Ishikawa (cell line): ENCODE results near the gene NAALADL1.

Experiments
- CEBPB ChIP-seq: IDR thresholded peaks from 2 replicates; pipeline ENCODE4 v1.6.1; 2012
- CREB1 ChIP-seq: IDR thresholded peaks from 2 replicates; pipeline ENCODE4 v1.6.1; 2012; ENCODE audit warnings: low read depth
- EGR1 ChIP-seq: IDR thresholded peaks from 2 replicates; pipeline ENCODE4 v1.6.1; 2012
- EP300 ChIP-seq: IDR thresholded peaks from 2 replicates; pipeline ENCODE4 v1.6.1; 2012; ENCODE audit warnings: borderline replicate concordance
- FOXM1 ChIP-seq: IDR thresholded peaks from 2 replicates; pipeline ENCODE4 v1.6.1; 2012; ENCODE audit warnings: low read depth, borderline replicate concordance
- MAX ChIP-seq: IDR thresholded peaks from 2 replicates; pipeline ENCODE4 v1.6.1; 2012
- NFIC ChIP-seq: IDR thresholded peaks from 2 replicates; pipeline ENCODE4 v1.6.1; 2012
- RAD21 ChIP-seq: IDR thresholded peaks from 2 replicates; pipeline ENCODE4 v1.6.1; 2012; ENCODE audit warnings: low read depth
- REST ChIP-seq: IDR thresholded peaks from 2 replicates; pipeline ENCODE4 v1.6.1; 2012; ENCODE audit warnings: low read depth, mild to moderate bottlenecking
- TAF1 ChIP-seq: IDR thresholded peaks from 2 replicates; pipeline ENCODE4 v1.6.1; 2012; ENCODE audit warnings: low read depth, mild to moderate bottlenecking
- TCF12 ChIP-seq: IDR thresholded peaks from 2 replicates; pipeline ENCODE4 v1.6.1; 2012; ENCODE audit warnings: low read depth
- TEAD4 ChIP-seq: IDR thresholded peaks from 2 replicates; pipeline ENCODE4 v1.6.1; 2012
- YY1 ChIP-seq: IDR thresholded peaks from 2 replicates; pipeline ENCODE4 v1.6.1; 2012; ENCODE audit warnings: low read depth
- ZBTB7A ChIP-seq: IDR thresholded peaks from 2 replicates; pipeline ENCODE4 v1.6.1; 2012; ENCODE audit warnings: low read depth
- TF ChIP-seq, protein P1 (sequence below): IDR thresholded peaks from 2 replicates; pipeline ENCODE4 v1.6.1; 2012

Gene NAALADL1

DNA sequence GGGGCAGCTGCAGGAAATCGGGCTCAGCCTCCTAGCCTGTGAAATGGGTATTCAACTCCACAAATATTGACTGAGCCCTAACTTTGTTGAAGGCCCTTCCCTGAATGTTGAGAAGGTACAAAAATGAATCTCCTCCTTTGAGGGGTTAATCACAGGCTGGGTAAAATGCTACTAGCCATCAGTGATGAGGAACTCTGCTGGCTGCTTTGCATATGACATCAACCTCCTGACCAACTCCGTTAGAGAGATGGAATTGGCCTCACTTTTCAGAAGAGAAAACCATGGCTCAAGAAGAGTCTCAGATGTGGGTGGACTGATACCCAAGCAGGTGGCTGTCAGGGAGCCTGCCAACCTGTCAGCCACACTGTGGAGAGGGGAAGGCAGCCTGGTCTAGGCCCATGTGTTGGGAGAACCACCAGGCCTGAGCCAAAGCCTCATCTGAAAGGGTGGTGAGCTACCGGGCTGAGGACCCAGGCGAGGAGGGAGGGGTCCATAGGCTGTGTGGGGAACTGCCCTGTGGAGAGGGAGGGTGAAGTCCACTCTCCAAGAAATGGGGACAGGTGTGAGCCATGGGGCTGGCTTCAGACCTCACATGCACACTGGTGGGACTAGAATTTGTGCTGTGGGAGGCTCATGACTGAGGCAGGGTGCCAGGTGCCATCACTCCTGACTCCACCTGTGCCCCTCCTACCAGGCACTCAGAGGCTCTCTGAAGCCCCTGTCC, 13.7 kb upstream of the NAALADL1 start:
- TF ChIP-seq ZBTB7A = no peak
- no peak for TF ChIP-seq EGR1
- TF ChIP-seq YY1 = no peak
- no peak for TF ChIP-seq EP300
- TF ChIP-seq REST = no peak
- TF ChIP-seq, protein P1, sequence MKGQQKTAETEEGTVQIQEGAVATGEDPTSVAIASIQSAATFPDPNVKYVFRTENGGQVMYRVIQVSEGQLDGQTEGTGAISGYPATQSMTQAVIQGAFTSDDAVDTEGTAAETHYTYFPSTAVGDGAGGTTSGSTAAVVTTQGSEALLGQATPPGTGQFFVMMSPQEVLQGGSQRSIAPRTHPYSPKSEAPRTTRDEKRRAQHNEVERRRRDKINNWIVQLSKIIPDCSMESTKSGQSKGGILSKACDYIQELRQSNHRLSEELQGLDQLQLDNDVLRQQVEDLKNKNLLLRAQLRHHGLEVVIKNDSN = no peak
- no peak for TF ChIP-seq MAX
- TF ChIP-seq TCF12 = no peak
- TF ChIP-seq TEAD4 = no peak
- TF ChIP-seq CREB1 = no peak
- no peak for TF ChIP-seq RAD21
- TF ChIP-seq NFIC = no peak
- no peak for TF ChIP-seq TAF1

GRCh38 chr11:65069217-65069616, 10.9 kb upstream of the NAALADL1 start:
- TF ChIP-seq YY1 = no peak
- no peak for TF ChIP-seq CEBPB
- no peak for TF ChIP-seq NFIC
- TF ChIP-seq TCF12 = no peak
- no peak for TF ChIP-seq CREB1
- TF ChIP-seq MAX = no peak
- TF ChIP-seq EGR1 = no peak
- TF ChIP-seq REST = no peak
- no peak for TF ChIP-seq ZBTB7A
- no peak for TF ChIP-seq FOXM1

DNA sequence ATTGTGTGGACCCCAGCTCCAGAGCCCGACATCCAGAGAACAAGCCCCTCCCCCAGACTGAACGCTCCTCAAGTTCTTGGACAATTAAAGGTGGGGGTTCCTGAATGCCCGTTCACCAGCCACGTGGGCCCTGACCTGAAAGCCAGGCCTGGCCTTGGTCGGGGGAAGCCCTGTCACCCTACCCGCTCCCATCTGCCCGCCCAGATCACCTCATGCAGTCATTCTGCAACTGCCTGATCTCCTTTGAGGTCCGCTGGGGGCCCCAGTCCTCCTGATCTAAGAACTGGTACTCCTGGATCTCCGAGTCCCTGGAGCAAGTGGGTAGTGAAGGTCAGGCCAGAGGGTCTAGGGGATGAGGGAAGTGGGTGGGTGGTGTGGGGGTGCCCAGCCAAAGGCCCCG, 9.1 kb upstream of the NAALADL1 start:
- TF ChIP-seq EGR1 = no peak
- TF ChIP-seq CREB1 = no peak
- no peak for TF ChIP-seq ZBTB7A
- TF ChIP-seq NFIC = no peak
- no peak for TF ChIP-seq FOXM1
- no peak for TF ChIP-seq REST
- TF ChIP-seq TAF1 = no peak
- TF ChIP-seq MAX = no peak
- TF ChIP-seq, protein P1 = no peak
- TF ChIP-seq TEAD4 = no peak
- TF ChIP-seq YY1 = no peak
- no peak for TF ChIP-seq TCF12
- no peak for TF ChIP-seq EP300
- no peak for TF ChIP-seq RAD21
- TF ChIP-seq CEBPB = no peak

- TF ChIP-seq MAX = no peak
- TF ChIP-seq ZBTB7A = no peak
- TF ChIP-seq, protein P1 = no peak
- TF ChIP-seq RAD21 = no peak
- TF ChIP-seq EP300 = no peak
- TF ChIP-seq CREB1 = no peak
- TF ChIP-seq EGR1 = no peak
- no peak for TF ChIP-seq REST
- no peak for TF ChIP-seq NFIC
- no peak for TF ChIP-seq CEBPB
- TF ChIP-seq YY1 = no peak
- TF ChIP-seq TEAD4 = no peak
- TF ChIP-seq TAF1 = no peak
- no peak for TF ChIP-seq TCF12
- TF ChIP-seq FOXM1 = no peak
Observed at GRCh38 chr11:65066805-65067291, 8.5 kb upstream of the NAALADL1 start.
